ENCODE data around the gene IMPDH2. TPM values are rescaled to one million over a fixed set of nuclear protein-coding genes. Genes with fewer than 3 reads are reported as not detected.

Gene IMPDH2
- total RNA-seq = 10 to 100 TPM; 87.5 to 89.6 TPM
- 10 to 100 TPM; 82.9 to 87.5 TPM for polyA plus RNA-seq

GRCh38 chr3:49028673-49029562 is at the start of gene IMPDH2:
Gene IMPDH2, minus strand, starts transcription at chr3:49029398. Its CDS starts 48 bp downstream, at chr3:49029350.
- Mint-ChIP-seq H3K27ac (peak within 1 kb of the TSS; percentile 94 to 100 (median 99)), H3K4me3 (peak within 1 kb of the TSS; percentile 90 to 97 (median 92)), H3K9me3 (peaks cover 0 to 4% (median 0%) of the 10 kb centered on the region in 8 donors), H3K36me3 (peaks cover 37 to 62% of the 10 kb centered on the region in 2 donors), H3K4me1 (peaks cover 17 to 52% (median 24%) of the 10 kb centered on the region in 4 donors), H3K27me3 (no peaks in the 10 kb centered on the region)
- H3K36me3 ChIP-seq (ENCODE audit: insufficient read depth, low read length) = peaks cover 48% of the 10 kb centered on the region
- H3K4me3 ChIP-seq (ENCODE audit: low read length in 2 of 2) = peak within 1 kb of the TSS; percentile 64 to 77
- CTCF ChIA-PET (ENCODE audit: partially characterized antibody) = interaction anchor here (0.9 to 4.1 kb wide), 6 partner anchors 12 to 65 kb away, joined by 3 to 61 read pairs (median 6); partner anchors contain the start of genes P4HTM, QRICH1 and WDR6
- H3K4me1 ChIP-seq (ENCODE audit: insufficient read depth, low read length) = peaks cover 21% of the 10 kb centered on the region
- POLR2A ChIA-PET (ENCODE audit: partially characterized antibody) = interaction anchor here (0.6 to 17.6 kb wide), 28 partner anchors 8 to 441 kb away, joined by 3 to 629 read pairs (median 4); partner anchors contain the start of genes ARIH2, CCDC71, DAG1 and DALRD3
- H3K9me3 ChIP-seq (ENCODE audit: control insufficient read depth in 1 of 2, low read length in 2 of 2) = no peaks in the 10 kb centered on the region
- peak; percentile 91 to 93 (median 93) for DNase-seq
- peak within 1 kb of the TSS; percentile 93 for H3K27ac ChIP-seq (ENCODE audit: low read depth, low read length)
- intact Hi-C loops (cut with micrococcal nuclease) = loop anchor here (1.0 to 10.0 kb wide), 6 partner anchors 8 to 316 kb away; partner anchors contain the start of genes USP4 and WDR6
- no peaks in the 10 kb centered on the region for H3K27me3 ChIP-seq (ENCODE audit: insufficient read depth, low read length)

GRCh38 chr3:49076646-49077045 is 47.4 kb upstream of the IMPDH2 start:
- peaks cover 48% of the 10 kb centered on the region for H3K36me3 ChIP-seq (ENCODE audit: insufficient read depth, low read length)
- ChIA-PET CTCF (ENCODE audit: partially characterized antibody) (interaction anchor here (0.8 kb wide), 1 partner anchor 12 kb away, joined by 3 read pairs; no protein-coding TSS in a partner anchor), POLR2A (ENCODE audit: partially characterized antibody) (no interaction called here)
- intact Hi-C loops (cut with micrococcal nuclease) = no loop called here
- Mint-ChIP-seq H3K4me1 (peaks cover 8 to 18% (median 13%) of the 10 kb centered on the region in 4 donors), H3K9me3 (no peaks in the 10 kb centered on the region), H3K36me3 (peaks cover 34 to 54% of the 10 kb centered on the region in 2 donors), H3K27me3 (no peaks in the 10 kb centered on the region), H3K27ac (peak overlapping the region in 1 of 7 donors; percentile 42), H3K4me3 (no peak overlapping the region)
- no peaks in the 10 kb centered on the region for H3K27me3 ChIP-seq (ENCODE audit: insufficient read depth, low read length)
- no peak overlapping the region for H3K27ac ChIP-seq (ENCODE audit: low read depth, low read length)
- H3K4me1 ChIP-seq (ENCODE audit: insufficient read depth, low read length) = peaks cover 13% of the 10 kb centered on the region
- no peak for DNase-seq
- H3K4me3 ChIP-seq (ENCODE audit: low read length in 2 of 2) = no peak overlapping the region
- H3K9me3 ChIP-seq (ENCODE audit: control insufficient read depth in 1 of 2, low read length in 2 of 2) = no peaks in the 10 kb centered on the region

DNA sequence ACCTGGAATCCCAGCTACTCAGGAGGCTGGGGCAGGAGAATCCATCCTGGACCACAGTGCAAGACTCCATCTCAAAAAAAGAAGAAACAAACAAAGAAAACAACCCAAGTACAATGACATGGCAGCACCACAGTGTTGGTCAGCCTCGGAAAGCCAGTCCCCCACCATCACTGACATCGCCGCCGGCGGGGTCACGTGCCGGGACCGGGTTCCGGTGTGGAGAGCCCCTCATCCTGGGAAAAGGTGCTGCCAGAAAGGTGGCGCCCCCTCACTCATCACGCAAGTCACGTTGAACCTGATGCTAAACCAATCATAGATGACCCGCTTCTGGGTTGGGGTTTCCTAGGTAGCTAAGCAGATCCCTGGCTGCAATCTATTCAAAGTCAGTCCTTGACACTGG is 46.9 kb upstream of the IMPDH2 start:
- no peaks in the 10 kb centered on the region for H3K27me3 ChIP-seq (ENCODE audit: insufficient read depth, low read length)

DNA sequence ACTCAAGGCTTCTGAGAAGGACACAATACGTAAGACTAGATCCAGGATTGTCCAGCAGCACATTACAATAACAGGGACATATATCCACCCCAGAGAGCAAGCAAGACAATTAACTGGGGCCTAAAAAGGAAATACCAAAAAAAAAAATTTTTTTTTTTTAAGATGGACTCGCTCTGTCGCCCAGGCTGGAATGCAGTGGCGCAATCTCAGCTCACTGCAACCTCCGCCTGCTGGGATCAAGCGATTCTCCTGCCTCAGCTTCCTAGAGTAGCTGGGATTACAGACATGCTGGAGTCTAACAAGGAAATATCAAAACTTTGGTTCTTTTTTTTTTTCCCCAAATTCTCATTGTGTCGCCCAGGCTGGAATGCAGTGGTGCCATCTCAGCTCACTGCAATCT is 28.8 kb upstream of the IMPDH2 start:
- Mint-ChIP-seq H3K27me3 (no peaks in the 10 kb centered on the region), H3K4me1 (peaks cover 0 to 5% (median 5%) of the 10 kb centered on the region in 4 donors), H3K4me3 (no peak overlapping the region), H3K9me3 (no peaks in the 10 kb centered on the region), H3K36me3 (peaks cover 34 to 51% of the 10 kb centered on the region in 2 donors), H3K27ac (peak overlapping the region in 2 of 7 donors; percentile 25 to 58)
- no peaks in the 10 kb centered on the region for H3K27me3 ChIP-seq (ENCODE audit: insufficient read depth, low read length)
- no peaks in the 10 kb centered on the region for H3K4me1 ChIP-seq (ENCODE audit: insufficient read depth, low read length)
- no peak overlapping the region for H3K4me3 ChIP-seq (ENCODE audit: low read length in 2 of 2)
- ChIA-PET POLR2A (ENCODE audit: partially characterized antibody) (no interaction called here), CTCF (ENCODE audit: partially characterized antibody) (interaction anchor here (0.6 kb wide), 1 partner anchor 311 kb away, joined by 3 read pairs; no protein-coding TSS in a partner anchor)
- H3K9me3 ChIP-seq (ENCODE audit: control insufficient read depth in 1 of 2, low read length in 2 of 2) = no peaks in the 10 kb centered on the region
- intact Hi-C loops (cut with micrococcal nuclease) = no loop called here
- H3K36me3 ChIP-seq (ENCODE audit: insufficient read depth, low read length) = peaks cover 27% of the 10 kb centered on the region
- H3K27ac ChIP-seq (ENCODE audit: low read depth, low read length) = no peak overlapping the region
- no peak for DNase-seq

More for the DNA sequence above, 46.9 kb upstream of the IMPDH2 start:
- intact Hi-C loops (cut with micrococcal nuclease) = no loop called here
- peaks cover 39 to 59% of the 10 kb centered on the region in 2 donors for H3K36me3 Mint-ChIP-seq
- Histone ChIP-seq H3K27ac (ENCODE audit: low read depth, low read length) (no peak overlapping the region), H3K4me3 (ENCODE audit: low read length in 2 of 2) (no peak overlapping the region), H3K4me1 (ENCODE audit: insufficient read depth, low read length) (peaks cover 11% of the 10 kb centered on the region), H3K9me3 (ENCODE audit: control insufficient read depth in 1 of 2, low read length in 2 of 2) (no peaks in the 10 kb centered on the region), H3K36me3 (ENCODE audit: insufficient read depth, low read length) (peaks cover 52% of the 10 kb centered on the region)
- ChIA-PET POLR2A (ENCODE audit: partially characterized antibody) (no interaction called here), CTCF (ENCODE audit: partially characterized antibody) (interaction anchor here (0.8 kb wide), 1 partner anchor 13 kb away, joined by 3 read pairs; no protein-coding TSS in a partner anchor)
- peaks cover 7 to 18% (median 15%) of the 10 kb centered on the region in 4 donors for H3K4me1 Mint-ChIP-seq
- H3K27ac Mint-ChIP-seq = no peak overlapping the region
- H3K27me3 Mint-ChIP-seq = no peaks in the 10 kb centered on the region
- H3K4me3 Mint-ChIP-seq = no peak overlapping the region
- DNase-seq = no peak
- no peaks in the 10 kb centered on the region for H3K9me3 Mint-ChIP-seq

- H3K4me3 Mint-ChIP-seq = no peak overlapping the region
- no peaks in the 10 kb centered on the region for H3K9me3 ChIP-seq (ENCODE audit: control insufficient read depth in 1 of 2, low read length in 2 of 2)
- H3K4me1 ChIP-seq (ENCODE audit: insufficient read depth, low read length) = no peaks in the 10 kb centered on the region
- no peaks in the 10 kb centered on the region for H3K27me3 ChIP-seq (ENCODE audit: insufficient read depth, low read length)
- no peak overlapping the region for H3K4me3 ChIP-seq (ENCODE audit: low read length in 2 of 2)
- H3K36me3 ChIP-seq (ENCODE audit: insufficient read depth, low read length) = peaks cover 27% of the 10 kb centered on the region
- H3K4me1 Mint-ChIP-seq = peaks cover 0 to 9% (median 6%) of the 10 kb centered on the region in 4 donors
- DNase-seq = no peak
- H3K27me3 Mint-ChIP-seq = no peaks in the 10 kb centered on the region
- no peak overlapping the region for H3K27ac Mint-ChIP-seq
- intact Hi-C loops (cut with micrococcal nuclease) = no loop called here
- POLR2A ChIA-PET (ENCODE audit: partially characterized antibody) = no interaction called here
- CTCF ChIA-PET (ENCODE audit: partially characterized antibody) = no interaction called here
- H3K9me3 Mint-ChIP-seq = no peaks in the 10 kb centered on the region
- H3K27ac ChIP-seq (ENCODE audit: low read depth, low read length) = no peak overlapping the region
- peaks cover 34 to 54% of the 10 kb centered on the region in 2 donors for H3K36me3 Mint-ChIP-seq
Observed at GRCh38 chr3:49057268-49057667, 28.1 kb upstream of the IMPDH2 start.

GRCh38 chr3:49054344-49054862 is 25.2 kb upstream of the IMPDH2 start:
- H3K36me3 Mint-ChIP-seq = peaks cover 39 to 68% of the 10 kb centered on the region in 2 donors
- CTCF ChIA-PET (ENCODE audit: partially characterized antibody) = interaction anchor here (1.0 kb wide), 1 partner anchor 16 kb away, joined by 3 read pairs; no protein-coding TSS in a partner anchor

GRCh38 chr3:49053543-49053942 is 24.3 kb upstream of the IMPDH2 start:
- no peaks in the 10 kb centered on the region for H3K9me3 Mint-ChIP-seq
- H3K4me1 ChIP-seq (ENCODE audit: insufficient read depth, low read length) = no peaks in the 10 kb centered on the region
- intact Hi-C loops (cut with micrococcal nuclease) = no loop called here
- no peaks in the 10 kb centered on the region for H3K27me3 ChIP-seq (ENCODE audit: insufficient read depth, low read length)
- H3K9me3 ChIP-seq (ENCODE audit: control insufficient read depth in 1 of 2, low read length in 2 of 2) = no peaks in the 10 kb centered on the region
- H3K4me3 ChIP-seq (ENCODE audit: low read length in 2 of 2) = no peak overlapping the region
- peaks cover 39 to 68% of the 10 kb centered on the region in 2 donors for H3K36me3 Mint-ChIP-seq
- peaks cover 8 to 27% (median 13%) of the 10 kb centered on the region in 4 donors for H3K4me1 Mint-ChIP-seq
- ChIA-PET POLR2A (ENCODE audit: partially characterized antibody) (no interaction called here), CTCF (ENCODE audit: partially characterized antibody) (no interaction called here)
- peaks cover 32% of the 10 kb centered on the region for H3K36me3 ChIP-seq (ENCODE audit: insufficient read depth, low read length)
- H3K27ac Mint-ChIP-seq = peak overlapping the region in 1 of 7 donors; percentile 29
- H3K4me3 Mint-ChIP-seq = no peak overlapping the region
- H3K27me3 Mint-ChIP-seq = no peaks in the 10 kb centered on the region
- H3K27ac ChIP-seq (ENCODE audit: low read depth, low read length) = no peak overlapping the region
- no peak for DNase-seq

More at GRCh38 chr3:49054344-49054862, 25.2 kb upstream of the IMPDH2 start:
- Mint-ChIP-seq H3K27ac (peak overlapping the region in 6 of 7 donors; percentile 23 to 78 (median 60)), H3K4me1 (peaks cover 8 to 27% (median 13%) of the 10 kb centered on the region in 4 donors), H3K9me3 (no peaks in the 10 kb centered on the region), H3K27me3 (no peaks in the 10 kb centered on the region), H3K4me3 (no peak overlapping the region)
- DNase-seq = no peak
- Histone ChIP-seq H3K27ac (ENCODE audit: low read depth, low read length) (no peak overlapping the region), H3K9me3 (ENCODE audit: control insufficient read depth in 1 of 2, low read length in 2 of 2) (no peaks in the 10 kb centered on the region), H3K4me1 (ENCODE audit: insufficient read depth, low read length) (no peaks in the 10 kb centered on the region), H3K27me3 (ENCODE audit: insufficient read depth, low read length) (no peaks in the 10 kb centered on the region), H3K36me3 (ENCODE audit: insufficient read depth, low read length) (peaks cover 32% of the 10 kb centered on the region), H3K4me3 (ENCODE audit: low read length in 2 of 2) (no peak overlapping the region)
- intact Hi-C loops (cut with micrococcal nuclease) = no loop called here
- POLR2A ChIA-PET (ENCODE audit: partially characterized antibody) = no interaction called here
